Activated gamma-delta T cell treated with anti-CD3 and anti-CD28 coated beads, Interleukin-2, amount 50 U/mL, for 16 hours (primary cell): ENCODE results near the gene RAD51C.
"Not testable (repeated sequence)": the region's sequence is repeated elsewhere in the genome, so short reads cannot be mapped to it uniquely, and the experiment has no call there.

Experiments
- DNase-seq: peaks from one replicate; pipeline ENCODE4 v3.0.0-alpha.2; 2020; ENCODE audit warnings: low read depth

Gene RAD51C

DNA sequence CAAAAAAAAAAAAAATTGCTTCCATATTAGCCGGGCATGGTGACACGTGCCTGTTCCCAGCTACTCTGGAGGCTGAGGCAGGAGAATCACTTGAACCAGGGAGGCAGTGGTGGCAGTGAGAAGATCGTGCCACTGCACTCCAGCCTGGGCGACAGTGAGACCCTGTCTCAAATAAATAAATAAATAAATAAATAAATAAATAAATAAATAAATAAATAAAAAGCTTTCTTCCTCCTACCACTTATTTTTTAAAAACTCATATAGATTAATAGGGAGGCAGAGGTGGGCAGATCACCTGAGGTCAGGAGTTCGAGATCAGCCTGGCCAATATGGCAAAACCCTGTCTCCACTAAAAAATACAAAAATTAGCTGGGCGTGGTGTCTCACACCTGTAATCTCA is 7.9 kb upstream of the RAD51C start:
- not testable (repeated sequence) for DNase-seq

DNA sequence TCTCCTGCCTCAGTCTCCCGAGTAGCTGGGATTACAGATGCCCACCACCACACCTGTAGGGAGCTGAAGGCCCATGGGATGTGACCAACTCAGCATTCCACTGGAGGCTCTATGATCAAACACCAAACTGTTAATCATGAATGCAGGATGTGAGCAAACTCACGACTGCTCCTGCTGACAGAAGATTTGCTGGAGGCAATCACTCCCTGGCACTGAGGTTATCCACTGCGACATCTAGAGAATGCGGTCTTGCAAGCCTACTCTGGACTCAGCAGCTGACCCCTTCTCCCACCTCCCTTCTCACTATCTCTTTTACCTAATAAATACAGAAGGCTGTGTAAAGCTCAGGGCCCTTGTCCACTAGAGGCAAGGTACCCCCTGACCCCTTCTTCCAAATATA is 5.4 kb upstream of the RAD51C start:
- no peak for DNase-seq

DNA sequence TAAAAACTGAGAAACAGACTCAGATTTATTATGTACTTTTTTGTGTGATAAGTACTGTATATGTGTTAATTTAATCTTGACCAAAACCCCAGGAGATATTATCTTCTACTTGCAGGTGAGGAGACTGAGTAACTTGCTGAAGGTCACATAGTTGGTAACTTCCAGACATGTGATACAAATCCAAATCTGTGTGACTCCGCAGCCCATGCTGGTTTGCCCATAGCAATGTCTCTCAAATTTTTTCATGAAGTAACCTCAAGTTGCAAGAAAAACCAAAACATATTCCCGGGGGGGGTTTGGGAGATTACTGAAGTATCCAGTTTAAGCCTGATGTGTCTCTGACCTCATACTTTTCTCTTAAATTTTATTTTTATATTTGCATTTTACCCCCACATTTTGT is 3.9 kb upstream of the RAD51C start:
- DNase-seq = no peak

DNA sequence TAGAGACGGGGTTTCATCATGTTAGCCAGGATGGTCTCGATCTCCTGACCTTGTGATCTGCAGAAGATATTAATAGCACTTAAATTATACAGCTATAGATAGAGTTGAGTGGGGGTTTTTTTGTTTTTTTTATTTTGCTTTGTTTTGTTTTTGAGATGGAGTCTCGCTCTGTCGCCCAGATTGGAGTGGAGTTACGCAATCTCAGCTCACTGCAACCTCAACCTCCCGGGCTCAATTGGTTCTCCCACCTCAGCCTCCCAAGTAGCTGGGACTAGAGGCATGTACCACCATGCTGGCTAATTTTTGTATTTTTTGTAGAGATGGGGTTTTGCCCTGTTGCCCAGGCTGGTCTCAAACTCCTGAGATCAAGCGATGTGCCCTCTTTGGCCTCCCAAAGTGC is 2.4 kb upstream of the RAD51C start:
- not testable (repeated sequence) for DNase-seq

DNA sequence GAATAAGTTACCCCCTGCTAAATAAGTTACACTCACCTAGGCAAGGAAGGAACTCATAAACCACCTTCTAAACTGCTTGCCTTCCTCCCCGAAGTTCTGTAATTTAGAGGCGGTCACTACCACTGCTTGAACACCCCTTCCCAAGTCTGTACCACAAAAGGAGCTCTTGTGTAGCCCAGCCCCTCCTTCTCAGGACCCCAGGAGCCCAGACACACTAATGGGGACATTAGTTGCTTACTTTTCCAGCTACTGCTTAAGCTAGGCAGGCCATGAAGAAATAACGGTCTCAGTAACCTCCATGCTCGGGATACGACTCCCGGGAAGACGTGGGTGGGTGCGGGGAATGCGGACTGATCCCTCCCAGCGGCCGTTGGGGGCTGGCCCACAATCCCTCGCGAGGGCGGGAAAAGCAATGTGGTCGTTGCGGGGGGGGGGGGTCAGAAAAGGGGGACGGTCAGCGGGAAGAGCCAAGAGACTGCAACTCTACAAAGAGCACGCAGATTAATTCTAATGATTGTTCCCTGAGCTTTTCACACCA is 632 bp upstream of the RAD51C start, which contains the start of gene TEX14:
Gene TEX14 (minus strand): TSS at position 345 of the 538 bp plus-strand sequence. CDS start 40,044 bp downstream, outside the sequence.
- DNase-seq = no peak

DNA sequence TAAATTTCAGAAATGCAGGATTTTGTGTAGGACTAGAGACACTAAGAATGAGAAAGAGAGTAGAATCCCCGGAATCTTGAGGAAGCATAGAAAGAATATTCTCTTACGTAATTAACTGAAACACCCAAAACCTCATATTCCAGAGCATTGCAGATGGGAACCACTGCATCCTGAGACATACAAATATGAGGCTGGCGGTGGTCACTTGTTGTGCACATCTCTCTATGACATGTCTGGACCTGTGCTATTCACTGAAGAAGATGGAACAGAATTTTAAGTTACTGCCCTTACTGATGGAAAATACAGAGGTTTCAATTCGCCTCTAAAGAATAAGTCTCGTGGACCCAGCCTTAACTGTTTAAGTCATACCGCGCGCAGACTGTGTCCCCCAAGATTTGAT is 806 bp downstream of the RAD51C start:
- DNase-seq = no peak

DNA sequence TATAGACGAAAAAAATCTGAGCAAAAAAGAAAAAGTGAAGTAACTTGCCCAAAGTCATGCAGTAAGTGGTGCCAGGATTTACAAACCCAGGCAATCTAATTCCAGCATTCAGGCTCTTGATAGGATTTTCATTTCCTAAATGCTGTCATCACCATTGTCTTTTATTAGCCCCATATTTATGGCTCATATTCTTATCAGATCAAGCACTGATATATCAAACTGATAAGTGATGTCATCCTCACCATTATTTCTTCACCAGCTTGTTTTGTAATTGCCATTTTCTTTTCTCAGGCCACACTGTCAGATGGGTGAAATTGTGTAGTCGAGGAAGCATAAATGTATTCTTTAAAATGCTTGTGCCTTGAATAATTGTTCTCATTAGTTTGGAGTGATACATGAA is 1.3 kb downstream of the RAD51C start:
- DNase-seq = no peak

DNA sequence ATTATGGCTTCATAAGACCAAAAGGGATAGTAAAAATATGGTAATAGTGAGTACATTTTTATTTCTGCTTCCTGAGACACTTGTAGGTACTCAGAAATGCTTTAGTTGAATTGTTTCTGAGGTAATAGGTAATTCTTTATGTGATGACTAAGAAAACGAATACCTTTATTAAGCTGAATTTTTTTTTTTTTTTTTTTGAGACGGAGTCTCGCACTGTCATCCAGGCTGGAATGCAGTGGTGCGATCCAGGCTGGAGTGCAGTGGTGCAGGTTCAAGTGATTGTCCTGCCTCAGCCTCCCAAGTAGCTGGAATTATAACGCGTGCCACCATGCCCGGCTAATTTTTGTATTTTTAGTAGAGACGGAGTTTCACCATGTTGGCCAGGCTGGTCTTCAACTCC is 1.9 kb downstream of the RAD51C start:
- no peak for DNase-seq

DNA sequence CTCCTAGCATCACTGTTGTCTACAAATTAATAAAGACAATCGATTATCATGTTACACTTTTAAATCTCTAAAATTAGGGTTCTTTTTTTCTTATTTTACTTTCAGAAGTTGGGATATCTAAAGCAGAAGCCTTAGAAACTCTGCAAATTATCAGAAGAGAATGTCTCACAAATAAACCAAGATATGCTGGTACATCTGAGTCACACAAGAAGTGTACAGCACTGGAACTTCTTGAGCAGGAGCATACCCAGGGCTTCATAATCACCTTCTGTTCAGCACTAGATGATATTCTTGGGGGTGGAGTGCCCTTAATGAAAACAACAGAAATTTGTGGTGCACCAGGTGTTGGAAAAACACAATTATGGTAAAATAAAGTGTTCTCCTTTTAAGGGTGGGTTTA is 2.4 kb downstream of the RAD51C start:
- no peak for DNase-seq

DNA sequence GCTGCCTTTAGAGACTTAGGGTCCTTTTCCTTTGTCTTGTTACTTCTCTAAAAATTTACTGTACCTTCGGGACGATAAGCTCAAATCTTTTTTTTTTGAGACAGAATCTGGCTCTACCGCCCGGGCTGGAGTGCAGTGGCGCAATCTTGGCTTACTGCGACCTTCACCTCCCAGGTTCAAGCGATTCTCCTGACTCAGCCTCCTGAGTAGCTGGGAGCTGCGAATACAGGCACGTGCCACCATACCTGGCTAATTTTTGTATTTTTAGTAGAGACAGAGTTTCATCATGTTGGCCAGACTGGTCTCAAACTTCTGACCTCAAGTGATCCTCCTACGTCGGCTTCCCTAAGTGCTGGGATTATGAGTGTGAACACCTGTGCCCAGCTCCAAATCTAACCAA is 7.4 kb downstream of the RAD51C start:
- no peak for DNase-seq

DNA sequence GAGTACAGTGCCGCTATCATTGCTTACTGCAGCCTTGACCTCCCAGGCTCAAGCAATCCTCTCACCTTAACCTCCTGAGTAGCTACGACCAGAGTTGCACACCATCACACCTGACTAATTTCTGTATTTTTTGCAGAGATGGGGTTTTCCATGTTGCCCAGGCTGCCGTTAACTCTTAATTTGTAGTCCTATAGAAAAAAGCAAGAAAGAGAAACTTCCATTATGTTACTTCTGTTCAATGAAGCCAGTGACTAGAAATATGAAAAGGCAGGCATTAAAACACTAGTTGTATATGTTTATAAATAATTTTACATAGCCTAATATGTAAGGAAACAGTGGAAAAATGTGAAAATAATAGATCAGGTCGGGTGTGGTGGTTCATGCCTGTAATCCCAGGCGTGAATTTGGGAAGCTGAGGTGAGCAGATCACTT is 9.7 kb downstream of the RAD51C start:
- DNase-seq = no peak

DNA sequence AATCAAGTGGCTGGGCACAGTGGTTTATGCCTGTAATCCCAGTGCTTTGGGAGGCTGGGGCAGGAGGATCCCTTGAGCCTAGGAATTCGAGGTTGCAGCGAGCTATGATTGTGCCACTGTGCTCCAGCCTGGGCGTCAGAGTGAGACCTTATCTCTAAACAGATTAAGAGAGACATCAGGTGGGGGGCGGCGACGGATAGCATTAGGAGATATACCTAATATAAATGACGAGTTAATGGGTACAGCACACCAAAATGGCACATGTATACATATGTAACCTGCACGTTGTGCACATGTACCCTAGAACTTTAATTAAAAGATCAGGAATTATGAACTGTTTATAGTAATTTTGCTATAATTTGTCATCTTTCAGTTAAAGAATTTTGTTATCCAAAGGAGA is 10.3 kb downstream of the RAD51C start:
- DNase-seq = no peak

DNA sequence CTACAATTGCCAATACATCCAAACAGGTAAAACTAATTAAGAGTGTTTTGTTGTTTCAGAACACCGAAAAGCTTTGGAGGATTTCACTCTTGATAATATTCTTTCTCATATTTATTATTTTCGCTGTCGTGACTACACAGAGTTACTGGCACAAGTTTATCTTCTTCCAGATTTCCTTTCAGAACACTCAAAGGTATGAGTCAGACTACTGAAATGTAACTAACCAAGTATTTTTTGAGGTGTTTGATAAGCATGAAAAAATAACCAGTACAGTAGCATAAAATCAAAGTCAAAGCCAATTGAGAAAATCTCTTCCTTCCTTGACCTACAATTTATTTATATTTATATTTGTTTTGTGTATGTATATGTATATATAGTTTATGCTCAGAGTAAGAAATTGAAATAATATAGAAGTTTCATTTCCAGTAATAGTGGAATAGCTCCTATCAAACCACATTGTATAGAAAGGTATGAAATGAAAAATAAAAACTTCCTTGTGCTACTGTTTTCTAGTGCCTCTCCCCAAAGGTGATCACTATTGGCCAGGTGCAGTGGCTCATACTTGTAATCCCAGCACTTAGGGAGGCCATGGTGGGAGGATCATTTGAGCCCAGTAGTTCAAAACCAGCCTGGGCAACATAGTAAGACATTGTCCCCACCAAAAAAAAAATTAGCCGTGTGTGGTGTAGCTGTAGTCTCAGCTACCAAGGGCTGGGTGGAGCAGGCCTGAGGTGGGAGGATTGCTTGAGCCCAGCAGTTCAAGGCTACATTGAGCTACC is 10.9 kb downstream of the RAD51C start:
- no peak for DNase-seq

DNA sequence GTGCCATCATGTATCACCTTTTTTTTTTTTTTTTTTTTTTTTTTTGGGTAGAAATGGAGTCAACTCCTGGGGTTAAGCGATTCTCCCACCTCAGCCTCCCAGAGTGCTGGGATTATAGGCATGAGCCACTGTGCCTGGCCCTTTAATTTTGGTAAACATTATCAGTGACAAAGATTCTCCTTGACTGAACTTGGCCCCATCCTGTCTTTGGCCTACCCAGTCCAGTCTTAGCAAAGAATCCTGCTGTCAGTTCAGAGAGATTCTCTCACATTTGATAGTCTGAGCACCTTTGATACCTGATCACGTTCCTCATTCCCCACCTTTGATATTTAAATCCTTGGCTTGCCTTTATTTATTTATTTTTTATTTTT is 11.5 kb downstream of the RAD51C start:
- no peak for DNase-seq

DNA sequence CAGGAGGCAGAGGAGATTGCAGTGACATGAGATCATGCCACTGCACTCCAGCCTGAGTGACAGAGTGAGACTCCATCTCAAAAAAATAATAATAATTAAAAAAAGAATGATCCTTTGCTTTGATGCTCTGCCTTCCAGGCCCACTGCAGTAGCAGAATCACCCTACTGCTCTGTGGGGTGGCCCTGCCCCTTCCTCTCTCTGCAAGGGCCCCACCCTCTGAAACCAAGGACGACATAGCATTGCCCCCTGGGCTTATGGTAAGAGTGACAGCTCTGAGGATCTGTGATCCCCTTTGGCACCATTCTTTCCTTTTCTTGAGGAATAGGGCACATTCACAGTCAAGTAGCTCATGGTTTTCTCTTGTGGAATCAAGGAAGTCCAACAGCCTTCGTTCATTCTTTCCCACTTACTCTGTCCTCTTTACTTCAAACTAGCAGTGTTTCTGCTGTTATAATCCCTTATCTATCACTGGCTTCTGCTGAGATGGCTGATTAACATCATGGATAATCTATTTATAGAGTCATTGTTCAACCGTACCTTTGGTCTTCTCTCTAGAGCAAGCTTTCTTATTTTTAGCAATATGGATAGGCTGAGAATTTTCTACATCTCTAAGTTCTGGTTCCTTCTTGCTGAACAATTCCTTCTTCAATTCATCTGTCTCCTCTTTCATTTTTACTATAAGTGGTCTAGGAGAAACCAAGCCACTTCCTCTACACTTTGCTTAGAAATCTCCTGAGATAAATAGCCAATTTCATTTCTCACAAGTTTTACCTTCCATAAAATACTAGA is 14.1 kb downstream of the RAD51C start:
- no peak for DNase-seq

DNA sequence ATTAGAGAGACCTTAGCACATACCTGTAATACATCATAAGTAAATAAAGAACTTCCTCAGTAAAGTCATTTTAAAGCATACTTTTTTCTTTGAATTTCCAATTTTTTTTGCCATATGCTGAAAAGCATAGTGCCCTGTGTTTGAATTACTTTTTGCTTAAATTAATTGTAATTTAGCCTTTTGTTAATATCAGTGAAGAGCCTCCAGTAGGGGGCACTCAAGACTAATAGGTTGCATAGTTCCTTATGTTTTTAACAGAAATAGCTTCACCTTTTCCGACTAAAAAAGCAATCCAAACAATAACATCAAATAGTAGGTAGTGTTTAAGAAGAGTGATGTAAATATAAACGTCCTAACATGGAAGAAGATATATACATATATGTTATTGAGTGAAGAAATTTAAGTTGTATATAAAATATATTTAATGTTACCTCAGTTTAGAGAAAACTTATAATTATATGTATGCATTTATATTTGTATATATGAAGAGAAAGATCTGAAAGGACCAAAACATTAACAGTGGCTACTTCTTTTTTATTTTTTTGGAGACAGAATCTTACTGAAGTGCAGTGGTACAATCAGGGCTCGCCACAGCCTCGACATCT is 18.6 kb downstream of the RAD51C start:
- DNase-seq = peak; percentile 14

DNA sequence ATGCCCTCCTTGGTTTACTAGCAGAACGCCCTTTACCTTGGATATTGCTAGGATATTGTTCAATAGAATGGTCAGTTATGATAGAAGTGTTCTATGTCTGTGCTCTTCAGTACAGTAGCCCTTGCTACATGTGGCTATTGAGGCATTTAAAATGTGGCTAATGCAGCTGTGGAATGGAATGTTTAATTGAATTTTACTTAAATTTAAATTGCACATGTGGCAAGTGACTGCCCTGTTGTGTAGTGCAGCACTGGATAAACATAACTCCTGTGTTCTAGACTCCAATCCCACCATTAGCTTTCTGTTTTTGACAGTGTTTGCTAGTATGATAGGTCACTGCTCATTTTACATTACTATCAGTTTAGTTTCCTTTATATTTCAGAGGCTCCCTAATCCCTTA is 29.9 kb downstream of the RAD51C start:
- DNase-seq = no peak

DNA sequence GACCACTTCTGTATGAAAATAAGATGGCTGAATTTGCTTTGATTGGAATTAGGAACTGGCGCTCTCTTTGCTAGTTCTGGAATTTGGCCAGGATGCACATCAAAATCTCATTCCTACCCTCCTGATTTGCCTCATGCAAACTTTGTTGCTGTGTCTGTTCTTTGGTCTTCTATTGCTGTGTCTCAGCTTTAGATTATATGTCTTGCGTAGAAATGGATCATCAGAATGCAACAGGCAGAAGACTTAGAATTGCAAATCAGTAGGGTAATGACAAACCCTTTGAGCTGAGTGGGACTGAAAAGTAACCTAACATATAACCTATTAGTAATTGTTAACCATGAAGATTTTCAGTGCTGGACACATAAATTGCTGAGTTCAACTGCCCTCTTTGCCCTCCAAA is 30.3 kb downstream of the RAD51C start:
- no peak for DNase-seq

DNA sequence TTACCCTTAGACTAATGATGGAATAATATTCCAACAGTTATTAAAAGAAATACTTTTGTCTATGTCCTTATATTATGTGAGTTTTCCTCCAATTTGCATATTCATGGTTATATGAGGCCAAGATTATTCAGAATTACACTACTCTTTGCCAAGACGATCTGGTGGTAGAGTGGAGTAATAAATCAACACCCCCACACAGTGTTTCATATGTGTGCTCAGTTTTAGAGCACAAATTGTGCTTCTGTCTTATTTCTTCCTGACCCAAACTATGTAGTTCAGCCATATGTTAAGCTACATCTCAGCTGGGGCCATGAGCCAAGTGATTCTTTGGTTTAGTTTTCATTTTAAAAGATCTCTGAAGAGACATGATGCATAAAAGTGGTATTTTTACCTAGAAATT is 36.4 kb downstream of the RAD51C start:
- no peak for DNase-seq

DNA sequence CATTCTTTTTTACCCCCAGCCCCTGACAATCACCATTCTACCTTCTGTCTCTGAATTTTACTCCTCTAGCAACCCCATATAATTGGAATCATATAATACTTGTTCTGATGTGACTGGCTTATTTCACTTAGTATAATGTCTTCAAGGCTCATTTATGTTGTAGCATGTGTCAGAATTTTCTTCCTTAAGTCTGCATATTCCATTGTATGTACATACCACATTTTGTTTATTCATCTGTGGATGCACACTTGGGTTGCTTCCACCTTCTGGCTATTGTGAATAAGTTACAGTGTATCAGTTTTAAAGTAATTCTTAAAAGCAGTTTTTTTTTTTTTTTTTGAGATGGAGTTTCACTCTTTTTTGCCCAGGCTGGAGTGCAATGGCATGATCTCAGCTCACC is 38.5 kb downstream of the RAD51C start:
- DNase-seq = no peak

DNA sequence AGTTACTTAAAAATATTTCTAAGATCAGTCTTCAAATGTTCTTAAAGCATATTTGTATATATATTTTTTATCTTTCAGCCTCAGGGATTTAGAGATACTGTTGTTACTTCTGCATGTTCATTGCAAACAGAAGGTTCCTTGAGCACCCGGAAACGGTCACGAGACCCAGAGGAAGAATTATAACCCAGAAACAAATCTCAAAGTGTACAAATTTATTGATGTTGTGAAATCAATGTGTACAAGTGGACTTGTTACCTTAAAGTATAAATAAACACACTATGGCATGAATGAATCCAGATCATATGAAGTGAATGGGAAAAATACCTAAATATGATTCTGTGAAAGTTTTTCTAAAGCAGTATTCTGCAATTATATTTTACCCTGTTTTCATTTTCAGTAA is 41.6 kb downstream of the RAD51C start:
- no peak for DNase-seq

DNA sequence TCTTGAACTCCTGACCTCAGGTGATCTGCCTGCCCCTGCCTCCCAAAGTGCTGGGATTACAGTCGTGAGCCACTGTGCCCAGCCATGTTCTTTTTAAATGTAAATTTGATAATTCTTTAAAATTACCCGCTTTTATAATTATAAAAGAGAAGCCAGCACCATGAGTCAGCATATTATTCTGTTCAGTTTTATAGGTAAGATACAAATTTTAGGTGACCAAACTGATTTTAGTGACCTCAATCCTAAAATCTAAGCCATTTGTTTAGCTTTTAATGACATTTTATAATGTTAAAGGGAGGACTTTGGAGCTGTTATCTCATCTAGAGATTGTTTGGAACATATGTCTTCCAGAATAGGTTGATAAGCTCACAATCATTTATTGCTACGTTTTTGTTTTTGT is 42.4 kb downstream of the RAD51C start:
- no peak for DNase-seq

DNA sequence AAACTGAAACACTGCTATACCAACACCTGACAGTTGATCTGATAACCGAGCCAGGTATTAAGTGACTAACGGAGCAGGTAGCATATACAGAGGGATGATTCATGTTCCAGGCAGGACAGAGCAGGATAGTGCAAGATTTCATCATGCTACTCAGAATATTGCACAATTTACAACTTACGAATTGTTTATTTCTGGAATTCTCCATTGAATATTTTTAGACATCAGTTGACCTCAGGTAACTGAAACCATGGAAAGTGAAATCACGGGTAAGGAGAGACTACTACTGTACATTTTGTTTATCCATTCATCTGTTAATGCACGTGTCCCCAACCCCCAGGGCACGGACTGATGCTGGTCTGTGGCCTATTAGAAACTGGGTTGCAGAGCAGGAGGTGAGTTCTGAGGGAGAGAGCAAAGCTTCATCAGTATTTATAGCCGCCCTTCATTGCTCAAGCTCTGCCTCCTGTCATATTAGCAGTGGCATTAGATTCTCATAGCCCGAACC is 48.8 kb downstream of the RAD51C start:
- no peak for DNase-seq
